GM12872 (cell line): ENCODE measurements around the gene DAGLA.

ENCODE experiments used
- TF ChIP-seq, protein P1 (sequence below): IDR thresholded peaks from 3 replicates; pipeline ENCODE4 v1.5.1; 2011; ENCODE audit warnings: low read depth, mild to moderate bottlenecking, low read length, moderate library complexity; ENCODE audit not compliant: insufficient read depth

DAGLA gene

DNA sequence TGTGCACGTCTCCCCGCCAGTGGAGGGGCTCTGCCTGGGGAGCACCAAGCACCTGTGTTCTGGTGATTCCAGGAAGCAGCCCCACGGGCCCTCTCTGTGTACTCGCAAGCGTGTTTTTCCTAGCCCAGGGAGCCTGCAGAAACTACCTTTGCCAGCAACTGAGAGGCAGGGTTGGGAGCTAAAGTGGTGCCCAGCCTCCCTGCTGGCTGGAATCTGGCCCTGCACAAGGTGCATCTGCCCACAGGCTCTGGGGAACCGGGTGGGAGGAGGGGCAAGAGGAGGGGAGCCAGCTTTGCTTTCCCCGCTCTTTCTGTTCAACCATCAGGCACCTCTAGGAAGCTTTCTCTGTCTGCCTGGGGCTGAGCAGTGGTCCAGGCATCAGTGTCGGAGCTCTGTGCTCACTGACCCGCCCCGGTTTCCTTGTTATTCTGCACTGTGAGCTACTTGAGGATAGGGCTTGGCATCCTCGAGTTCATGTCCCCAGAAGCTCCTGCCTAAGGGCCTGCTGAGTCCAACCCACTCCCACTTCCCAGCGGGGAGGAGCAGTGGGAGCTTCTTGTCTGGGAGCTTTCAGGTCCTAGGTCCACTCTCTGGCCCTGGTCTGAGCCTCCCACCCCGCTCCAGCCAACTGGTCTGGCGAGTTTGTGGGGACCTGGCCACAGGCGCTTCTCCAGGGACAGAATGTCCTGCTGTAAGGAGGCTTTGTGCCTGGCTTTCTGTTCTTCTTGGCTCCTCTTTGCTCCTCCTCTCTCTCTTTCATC lies 14.9 kb downstream of the DAGLA start:
- TF ChIP-seq, protein P1, sequence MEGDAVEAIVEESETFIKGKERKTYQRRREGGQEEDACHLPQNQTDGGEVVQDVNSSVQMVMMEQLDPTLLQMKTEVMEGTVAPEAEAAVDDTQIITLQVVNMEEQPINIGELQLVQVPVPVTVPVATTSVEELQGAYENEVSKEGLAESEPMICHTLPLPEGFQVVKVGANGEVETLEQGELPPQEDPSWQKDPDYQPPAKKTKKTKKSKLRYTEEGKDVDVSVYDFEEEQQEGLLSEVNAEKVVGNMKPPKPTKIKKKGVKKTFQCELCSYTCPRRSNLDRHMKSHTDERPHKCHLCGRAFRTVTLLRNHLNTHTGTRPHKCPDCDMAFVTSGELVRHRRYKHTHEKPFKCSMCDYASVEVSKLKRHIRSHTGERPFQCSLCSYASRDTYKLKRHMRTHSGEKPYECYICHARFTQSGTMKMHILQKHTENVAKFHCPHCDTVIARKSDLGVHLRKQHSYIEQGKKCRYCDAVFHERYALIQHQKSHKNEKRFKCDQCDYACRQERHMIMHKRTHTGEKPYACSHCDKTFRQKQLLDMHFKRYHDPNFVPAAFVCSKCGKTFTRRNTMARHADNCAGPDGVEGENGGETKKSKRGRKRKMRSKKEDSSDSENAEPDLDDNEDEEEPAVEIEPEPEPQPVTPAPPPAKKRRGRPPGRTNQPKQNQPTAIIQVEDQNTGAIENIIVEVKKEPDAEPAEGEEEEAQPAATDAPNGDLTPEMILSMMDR = no peak

DNA sequence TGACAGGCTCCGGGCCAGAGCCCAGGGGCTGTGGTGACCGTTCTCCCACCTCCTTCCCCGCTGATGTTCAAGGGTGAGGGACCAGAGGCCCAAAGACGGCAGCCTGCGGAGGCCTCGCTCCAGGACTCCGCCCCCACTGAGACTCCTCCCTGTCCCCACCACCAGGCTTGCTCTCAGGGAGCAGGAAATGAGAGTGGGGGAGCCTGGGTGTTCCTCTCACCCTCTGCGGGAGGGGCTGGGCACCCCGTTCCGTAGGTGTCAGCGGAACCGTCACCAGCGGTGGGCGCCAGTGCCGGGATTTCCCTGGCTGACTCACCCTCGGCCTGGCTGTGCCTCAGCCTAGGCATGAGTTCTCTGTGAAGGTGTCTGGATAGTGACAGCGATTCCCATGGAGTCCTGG lies 15.7 kb downstream of the DAGLA start:
- TF ChIP-seq, protein P1 = no peak

DNA sequence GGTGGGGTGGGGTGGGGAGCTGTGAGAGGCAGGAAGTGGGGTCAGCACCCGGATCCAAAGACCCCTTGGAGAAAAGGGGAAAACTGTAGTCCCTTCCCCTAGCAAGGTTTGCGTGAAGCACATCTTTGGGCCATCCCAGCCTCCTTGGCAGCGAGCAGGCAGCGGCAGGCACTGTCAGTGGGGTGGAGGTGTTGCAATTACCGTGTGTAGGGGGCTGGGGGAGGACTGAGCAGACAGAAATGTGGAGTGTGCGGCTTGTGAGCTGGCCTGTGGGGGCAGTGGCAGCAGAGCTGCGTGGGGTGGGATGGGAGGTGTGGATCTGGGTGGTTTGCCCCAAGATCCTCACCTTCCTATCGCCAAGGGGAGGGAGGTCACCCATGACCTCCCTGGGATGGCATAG lies 16.4 kb downstream of the DAGLA start:
- TF ChIP-seq, protein P1 = no peak

DNA sequence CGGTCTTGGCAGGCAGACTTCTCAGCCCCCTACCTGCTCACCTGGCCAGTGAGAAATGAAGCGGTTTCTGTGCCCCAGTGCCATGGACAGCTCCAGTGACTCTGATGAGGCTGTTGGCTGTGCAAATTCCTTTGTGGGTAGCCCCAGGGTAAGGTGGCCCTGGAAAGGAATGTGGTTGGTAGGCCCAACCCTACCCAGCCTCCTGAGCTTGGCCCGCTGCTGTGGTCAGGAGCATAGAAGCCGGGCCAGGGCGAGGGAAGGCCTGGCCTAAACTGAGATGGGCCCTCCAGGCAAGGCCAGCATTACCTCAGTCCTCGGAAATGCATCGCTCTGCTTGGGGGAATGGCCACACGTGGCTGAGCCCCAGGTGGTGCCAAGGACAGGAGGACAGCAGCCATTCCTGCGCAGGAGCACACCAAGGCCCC lies 16.9 kb downstream of the DAGLA start:
- TF ChIP-seq, protein P1 = no peak

DNA sequence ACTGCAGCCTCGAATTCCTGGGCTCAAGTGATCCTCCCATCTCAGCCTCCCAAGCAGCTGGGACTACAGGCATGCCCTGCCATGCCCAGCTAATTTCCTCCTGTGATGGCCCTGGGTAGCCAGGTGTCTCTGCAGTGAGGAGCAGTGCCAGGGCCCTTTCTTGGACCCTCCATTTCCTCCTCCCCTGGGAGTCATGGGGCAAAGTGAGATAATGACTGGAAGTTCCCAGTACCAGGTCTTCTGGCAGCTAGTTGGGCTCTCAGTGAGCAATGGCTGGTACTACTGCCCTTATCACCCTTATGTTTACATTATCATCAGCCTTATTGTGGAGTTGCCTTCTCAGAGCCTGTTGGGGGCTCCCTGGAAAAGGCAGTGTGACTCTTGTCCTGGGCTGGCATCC lies 17.6 kb downstream of the DAGLA start:
- TF ChIP-seq, protein P1 = no peak

DNA sequence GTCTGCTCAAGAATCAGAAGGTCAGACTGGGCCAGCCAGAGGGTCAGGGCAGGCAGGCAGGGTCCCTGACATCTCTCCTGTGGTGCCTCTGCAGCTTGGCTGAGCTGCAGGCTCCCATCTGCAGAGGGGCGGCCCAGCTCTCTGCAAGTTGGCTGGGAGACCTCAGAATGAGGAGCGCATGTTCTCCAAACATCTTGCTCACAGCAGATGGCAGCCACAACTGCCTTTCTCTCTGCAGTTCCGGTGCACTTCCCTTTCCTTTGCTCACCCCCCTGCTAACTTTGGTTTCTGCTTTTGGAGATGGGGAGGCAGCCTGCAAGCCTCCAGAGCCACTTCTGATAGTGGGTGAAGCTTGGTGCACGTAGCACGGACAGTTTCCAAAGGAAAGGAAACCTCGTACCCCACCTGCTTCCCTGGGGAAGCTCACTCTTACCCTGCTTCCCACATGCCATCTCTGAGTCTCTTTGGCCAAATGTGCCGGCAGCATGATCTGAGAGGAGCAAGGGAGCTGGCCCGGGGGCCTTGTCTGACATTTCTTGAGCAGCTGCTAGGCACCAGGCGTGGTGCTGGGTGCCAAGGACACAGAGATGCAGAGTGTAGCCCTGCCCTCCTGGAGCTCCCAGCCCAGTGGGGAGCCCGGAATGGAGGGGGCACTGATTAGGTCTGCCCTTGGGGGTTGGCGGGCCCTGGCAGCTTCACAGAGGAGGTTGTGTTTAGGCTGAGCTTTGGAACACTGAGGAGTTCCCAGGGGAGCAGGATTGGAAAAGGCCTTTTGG lies 18.2 kb downstream of the DAGLA start:
- TF ChIP-seq, protein P1 = no peak

DNA sequence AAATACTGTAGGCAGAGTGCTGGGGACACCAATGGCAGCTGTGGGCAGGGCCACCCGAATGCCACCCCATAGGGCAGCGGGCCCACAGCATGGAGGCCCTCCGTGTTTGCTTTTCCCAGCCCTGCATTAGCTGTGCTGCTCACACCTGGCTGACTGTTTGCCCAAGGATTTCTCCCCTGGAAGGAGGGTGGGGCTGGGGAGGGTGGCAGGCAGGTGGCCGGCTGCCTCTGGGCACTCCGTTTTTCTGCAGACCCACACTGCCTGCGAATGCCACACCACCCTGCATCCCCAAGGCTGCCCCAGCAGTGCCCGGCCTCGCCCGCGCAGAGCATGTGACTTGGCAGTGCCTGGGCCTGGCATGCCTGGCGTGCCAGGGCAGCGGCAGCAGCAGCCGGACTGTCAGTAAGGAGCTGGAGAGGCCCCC lies 19.6 kb downstream of the DAGLA start:
- TF ChIP-seq, protein P1 = no peak
